Breast epithelium (tissue), 3 donors: ENCODE measurements around the gene NELL1.

Experiments used
- POLR2A ChIP-seq: fragments of 450-650 bp; IDR thresholded peaks from one replicate; pipeline ENCODE4 v1.6.1; 2016; ENCODE audit warnings: antibody characterized with exemption, mild to moderate bottlenecking, moderate library complexity
- TF ChIP-seq, protein P1 (sequence below), 3 donors: fragments of 450-650 bp; IDR thresholded peaks; one replicate each; pipeline ENCODE4 v1.5.1; 2016 to 2017; ENCODE audit warnings: antibody characterized with exemption in 3 of 3, mild to moderate bottlenecking in 3 of 3, moderate library complexity in 3 of 3

DNA sequence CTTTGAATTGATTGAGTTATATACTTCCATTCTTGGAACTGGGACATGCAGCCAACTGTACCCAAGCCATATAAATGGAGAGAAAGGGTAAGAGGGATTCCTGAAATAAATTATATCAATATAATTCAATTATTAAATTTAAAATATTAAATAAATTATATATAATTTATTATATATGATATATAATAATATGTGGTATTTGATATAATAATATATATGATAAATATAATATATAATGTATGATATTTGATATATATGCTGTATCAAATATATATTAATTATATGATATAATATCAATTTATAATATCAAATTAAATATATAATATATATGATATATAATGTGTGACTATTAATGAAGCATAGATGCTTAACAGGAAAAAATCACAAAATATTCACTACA is 677.0 kb downstream of the NELL1 start:
- TF ChIP-seq POLR2A: no peak
- TF ChIP-seq, protein P1, sequence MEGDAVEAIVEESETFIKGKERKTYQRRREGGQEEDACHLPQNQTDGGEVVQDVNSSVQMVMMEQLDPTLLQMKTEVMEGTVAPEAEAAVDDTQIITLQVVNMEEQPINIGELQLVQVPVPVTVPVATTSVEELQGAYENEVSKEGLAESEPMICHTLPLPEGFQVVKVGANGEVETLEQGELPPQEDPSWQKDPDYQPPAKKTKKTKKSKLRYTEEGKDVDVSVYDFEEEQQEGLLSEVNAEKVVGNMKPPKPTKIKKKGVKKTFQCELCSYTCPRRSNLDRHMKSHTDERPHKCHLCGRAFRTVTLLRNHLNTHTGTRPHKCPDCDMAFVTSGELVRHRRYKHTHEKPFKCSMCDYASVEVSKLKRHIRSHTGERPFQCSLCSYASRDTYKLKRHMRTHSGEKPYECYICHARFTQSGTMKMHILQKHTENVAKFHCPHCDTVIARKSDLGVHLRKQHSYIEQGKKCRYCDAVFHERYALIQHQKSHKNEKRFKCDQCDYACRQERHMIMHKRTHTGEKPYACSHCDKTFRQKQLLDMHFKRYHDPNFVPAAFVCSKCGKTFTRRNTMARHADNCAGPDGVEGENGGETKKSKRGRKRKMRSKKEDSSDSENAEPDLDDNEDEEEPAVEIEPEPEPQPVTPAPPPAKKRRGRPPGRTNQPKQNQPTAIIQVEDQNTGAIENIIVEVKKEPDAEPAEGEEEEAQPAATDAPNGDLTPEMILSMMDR (IDR thresholded peaks at IDR 0.05): no peak
